Stimulated activated CD4-positive, alpha-beta T cell treated with anti-CD3 and anti-CD28 coated beads, Interleukin-15, amount 100 ng/mL, for 1 hour (primary cell): ENCODE results near the gene PNLIPRP3.
"Not testable (repeated sequence)": the region's sequence is repeated elsewhere in the genome, so short reads cannot be mapped to it uniquely, and the experiment has no call there.

Experiments used
- DNase-seq, 2 donors: peaks; one replicate each; pipeline ENCODE4 v3.0.0-alpha.2; 2020; ENCODE audit warnings: low read depth in 1 of 2, low spot score in 1 of 2

PNLIPRP3 gene

GRCh38 chr10:116427671-116428070 lies at the start of gene PNLIPRP3:
PNLIPRP3 (plus strand) TSS chr10:116427847; CDS start chr10:116428013, 166 bp downstream.
- DNase-seq: no peak

GRCh38 chr10:116382290-116382689 lies 45.4 kb upstream of the PNLIPRP3 start:
- no peak for DNase-seq

DNA sequence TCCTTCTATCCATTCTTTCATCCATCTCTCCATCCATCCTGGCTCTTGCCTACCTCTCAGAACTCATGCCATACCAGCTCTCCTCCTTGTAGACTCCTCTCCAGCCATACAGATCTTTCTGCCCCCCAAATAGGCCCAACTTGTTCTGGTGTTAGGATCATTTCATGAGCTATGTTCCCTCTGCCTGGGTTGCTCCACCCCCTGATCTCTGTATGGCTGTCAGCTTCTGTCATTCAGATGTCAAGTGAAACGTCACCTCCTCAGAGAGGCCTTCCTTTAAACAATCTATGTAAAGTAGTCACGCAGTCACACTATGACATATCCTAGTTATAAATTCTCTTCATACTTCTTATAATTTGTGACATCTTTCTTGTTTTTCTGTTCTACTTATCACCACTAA lies 42.3 kb upstream of the PNLIPRP3 start:
- DNase-seq: no peak

GRCh38 chr10:116385994-116386809 lies 41.4 kb upstream of the PNLIPRP3 start:
- DNase-seq: no peak

DNA sequence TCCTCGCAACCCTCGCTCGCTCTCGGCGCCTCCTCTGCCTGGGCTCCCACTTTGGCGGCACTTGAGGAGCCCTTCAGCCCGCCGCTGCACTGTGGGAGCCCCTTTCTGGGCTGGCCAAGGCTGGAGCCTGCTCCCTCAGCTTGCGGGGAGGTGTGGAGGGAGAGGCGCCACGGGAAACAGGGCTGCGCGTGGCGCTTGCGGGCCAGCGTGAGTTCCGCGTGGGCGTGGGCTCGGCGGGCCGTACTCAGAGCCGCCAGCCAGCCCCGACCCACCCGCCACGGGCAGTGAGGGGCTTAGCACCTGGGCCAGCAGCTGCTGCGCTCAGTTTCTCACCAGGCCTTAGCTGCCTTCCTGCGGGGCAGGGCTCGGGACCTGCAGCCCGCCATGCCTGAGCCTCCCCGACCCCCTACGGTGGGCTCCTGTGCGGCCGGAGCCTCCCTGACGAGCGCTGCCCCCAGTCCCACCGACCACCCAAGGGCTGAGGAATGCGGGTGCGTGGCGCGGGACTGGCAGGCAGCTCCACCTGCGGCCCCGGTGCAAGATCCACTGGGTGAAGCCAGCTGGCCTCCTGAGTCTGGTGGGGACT lies 34.3 kb upstream of the PNLIPRP3 start:
- not testable (repeated sequence) for DNase-seq

DNA sequence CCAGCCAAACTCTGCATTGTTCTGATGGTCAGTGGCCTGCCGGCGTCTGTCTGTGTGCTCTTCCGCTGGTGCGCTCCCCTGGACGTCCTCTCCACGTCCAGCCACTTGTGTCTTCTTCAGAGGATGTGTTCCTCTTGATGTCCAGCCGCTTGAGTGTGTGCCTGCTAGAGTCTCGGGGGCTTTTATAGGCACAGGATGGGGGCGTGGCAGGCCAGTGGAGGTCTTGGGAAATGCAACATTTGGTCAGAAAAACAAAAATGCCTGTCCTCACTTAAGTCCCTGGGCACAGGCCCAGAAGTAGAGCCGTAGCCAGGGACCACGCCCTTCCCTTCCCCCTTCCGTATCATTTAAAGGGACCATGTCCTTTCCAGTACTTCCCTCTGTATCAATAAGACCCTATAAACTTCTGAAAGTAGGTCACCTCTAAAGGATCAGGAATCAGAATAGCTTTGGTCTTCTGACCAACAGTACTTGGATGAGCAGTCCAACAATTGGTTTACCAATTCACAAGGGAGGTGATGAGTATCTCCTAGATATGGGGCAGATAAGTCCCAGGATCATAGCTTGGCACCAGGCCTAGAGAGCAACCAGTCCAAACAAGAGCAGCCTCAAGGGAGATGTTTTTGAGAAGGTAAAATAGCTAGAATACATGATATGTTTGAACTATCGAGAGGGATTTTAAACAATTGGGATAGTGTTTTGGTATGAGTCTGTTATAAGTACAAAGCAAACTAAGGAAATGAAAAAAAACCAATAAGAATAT lies 32.2 kb upstream of the PNLIPRP3 start:
- DNase-seq: no peak

DNA sequence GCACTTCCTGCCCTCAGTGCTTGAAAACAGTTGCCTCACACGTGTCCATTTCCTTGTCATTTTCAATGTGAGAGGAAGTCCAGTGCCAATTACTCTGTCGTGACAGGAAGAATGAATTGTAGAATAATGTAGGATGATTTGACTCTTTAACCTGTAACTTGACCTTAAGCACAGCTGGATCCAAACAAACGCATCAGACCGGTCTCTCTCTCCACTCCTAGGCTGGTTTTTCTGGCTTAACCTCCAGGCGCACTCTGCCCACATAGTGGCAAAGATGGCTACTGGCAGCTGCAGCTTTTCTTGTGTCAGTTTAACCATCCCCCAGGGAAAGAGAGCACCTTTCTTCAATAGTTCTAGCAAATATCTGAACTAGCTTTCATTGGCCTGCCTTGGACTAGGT lies 29.4 kb upstream of the PNLIPRP3 start:
- DNase-seq: no peak

DNA sequence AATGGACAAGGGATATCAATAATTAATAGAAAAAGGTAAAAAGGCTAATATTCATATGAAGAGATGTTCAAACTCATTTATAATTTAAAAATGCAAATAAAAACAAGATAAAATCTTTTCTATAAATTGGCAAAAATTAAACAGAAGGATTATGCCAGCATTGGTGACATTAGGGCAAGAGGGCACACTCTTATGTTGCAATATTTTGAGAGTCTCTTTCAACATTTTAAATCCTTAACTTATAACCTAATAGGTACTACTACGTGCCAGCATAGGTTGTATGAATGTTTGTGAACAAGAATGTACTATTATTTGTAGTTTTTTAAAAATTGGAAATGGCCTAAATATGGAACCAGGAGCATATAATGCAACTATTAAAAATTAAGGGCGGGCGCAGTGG lies 24.8 kb upstream of the PNLIPRP3 start:
- DNase-seq: no peak

DNA sequence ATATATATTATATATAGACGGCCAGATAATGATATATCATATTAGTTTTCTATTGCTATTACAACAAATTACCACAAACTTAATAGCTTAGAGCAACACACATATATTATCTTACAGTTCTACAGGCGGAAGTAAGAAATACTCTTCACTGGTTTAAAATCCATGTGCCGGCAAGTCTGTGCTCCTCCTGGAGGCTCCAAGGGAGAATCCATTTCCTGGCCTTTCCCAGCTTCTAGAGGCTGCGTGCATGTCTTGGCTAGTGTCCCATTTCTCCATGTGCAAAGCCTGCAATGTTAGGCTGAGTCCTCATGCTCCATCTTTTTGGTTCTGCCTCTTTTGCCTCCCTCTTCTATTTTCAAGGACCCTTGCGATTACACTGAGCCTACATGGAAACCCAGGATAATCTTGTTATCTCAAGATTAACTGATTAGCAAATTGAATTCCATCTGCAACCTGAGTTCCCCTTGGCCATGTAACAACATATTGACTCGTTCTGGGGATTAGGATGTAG lies 23.9 kb upstream of the PNLIPRP3 start:
- DNase-seq: no peak

GRCh38 chr10:116408719-116409118 lies 18.9 kb upstream of the PNLIPRP3 start:
- no peak for DNase-seq

- DNase-seq: no peak
Measured at GRCh38 chr10:116410351-116410750, 17.3 kb upstream of the PNLIPRP3 start.

- no peak for DNase-seq
Measured at GRCh38 chr10:116417821-116418220, 9.8 kb upstream of the PNLIPRP3 start.

DNA sequence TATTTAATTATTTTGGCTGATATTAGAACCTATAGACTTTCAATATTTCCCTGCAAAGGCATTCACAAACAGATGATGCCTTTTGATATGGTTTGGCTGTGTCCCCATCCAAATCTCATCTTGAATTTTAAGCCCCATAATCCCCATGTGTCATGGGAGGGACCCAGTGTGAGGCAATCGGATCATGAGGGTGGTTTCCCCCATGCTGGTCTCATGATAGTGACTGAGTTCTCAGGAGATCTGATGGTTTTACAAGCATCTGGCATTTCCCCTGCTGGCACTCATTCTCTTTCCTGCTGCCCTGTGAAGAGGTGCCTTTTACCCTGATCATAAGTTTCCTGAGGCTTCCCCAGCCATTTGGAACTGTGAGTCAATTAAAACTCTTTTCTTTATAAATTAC lies 9.3 kb upstream of the PNLIPRP3 start:
- no peak for DNase-seq

GRCh38 chr10:116421815-116422214 lies 5.8 kb upstream of the PNLIPRP3 start:
- DNase-seq: no peak

DNA sequence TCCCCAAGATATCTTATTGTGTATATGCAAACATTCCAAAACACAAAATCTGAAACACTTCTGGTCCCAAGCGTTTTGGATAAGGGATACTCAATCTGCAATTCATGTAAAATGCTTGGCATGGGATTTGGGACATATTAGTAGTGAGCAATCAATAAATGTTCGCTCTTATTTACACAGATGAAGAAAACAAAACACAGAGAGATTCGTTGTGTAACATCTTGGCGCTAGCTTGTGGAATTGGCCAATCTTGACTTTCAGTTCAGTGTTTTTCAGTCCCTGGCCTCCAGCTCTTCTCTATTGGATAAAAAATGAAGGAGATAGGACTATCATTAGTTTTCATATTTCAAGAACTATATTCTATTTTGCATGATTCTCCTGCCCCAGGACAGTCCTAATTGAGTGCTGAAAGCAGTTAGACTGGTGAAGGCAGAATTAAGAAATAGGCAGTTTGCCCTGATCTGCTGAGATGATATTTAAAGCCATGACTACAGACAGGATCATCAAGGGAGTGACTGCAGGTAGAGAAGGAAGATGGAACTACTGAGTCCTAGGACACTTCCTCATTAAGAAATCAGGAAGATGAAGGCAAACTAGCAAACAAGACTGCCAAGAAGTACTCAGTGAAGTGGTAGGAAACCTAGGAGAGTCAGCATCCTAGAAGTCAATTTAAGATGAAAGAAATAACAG lies 1.8 kb downstream of the PNLIPRP3 start:
- no peak for DNase-seq

GRCh38 chr10:116430288-116430687 lies 2.6 kb downstream of the PNLIPRP3 start:
- no peak for DNase-seq

- no peak for DNase-seq
Measured at GRCh38 chr10:116431598-116431997, 4.0 kb downstream of the PNLIPRP3 start.

DNA sequence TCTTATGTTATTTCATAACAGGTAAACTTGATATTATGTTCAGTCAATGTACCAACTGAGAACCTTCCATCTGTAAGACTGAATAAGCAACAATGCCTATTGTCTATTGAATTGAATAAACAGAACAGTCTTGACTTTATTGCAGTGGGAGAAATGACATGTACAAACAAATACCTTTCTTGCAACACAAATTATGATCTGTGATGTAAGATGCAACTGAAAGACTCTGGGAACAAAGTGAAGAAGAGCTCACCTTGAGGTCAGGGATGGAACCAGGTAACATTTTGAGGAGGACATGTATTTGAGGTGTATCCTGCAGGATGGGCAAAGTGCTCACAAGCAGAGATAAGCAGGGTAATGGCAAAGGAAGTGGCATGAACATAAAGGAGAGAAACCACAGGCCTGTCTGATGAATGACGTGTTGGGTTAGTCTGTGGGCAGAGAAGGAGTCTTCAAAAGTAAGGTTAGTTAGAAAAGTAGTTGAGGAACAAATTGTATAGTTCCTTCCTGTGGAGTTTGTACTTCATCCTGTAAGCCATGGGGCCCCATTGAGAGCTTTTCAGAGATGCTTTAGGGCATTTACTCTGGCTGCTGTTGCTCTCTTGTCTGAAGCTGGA lies 9.5 kb downstream of the PNLIPRP3 start:
- DNase-seq: no peak

DNA sequence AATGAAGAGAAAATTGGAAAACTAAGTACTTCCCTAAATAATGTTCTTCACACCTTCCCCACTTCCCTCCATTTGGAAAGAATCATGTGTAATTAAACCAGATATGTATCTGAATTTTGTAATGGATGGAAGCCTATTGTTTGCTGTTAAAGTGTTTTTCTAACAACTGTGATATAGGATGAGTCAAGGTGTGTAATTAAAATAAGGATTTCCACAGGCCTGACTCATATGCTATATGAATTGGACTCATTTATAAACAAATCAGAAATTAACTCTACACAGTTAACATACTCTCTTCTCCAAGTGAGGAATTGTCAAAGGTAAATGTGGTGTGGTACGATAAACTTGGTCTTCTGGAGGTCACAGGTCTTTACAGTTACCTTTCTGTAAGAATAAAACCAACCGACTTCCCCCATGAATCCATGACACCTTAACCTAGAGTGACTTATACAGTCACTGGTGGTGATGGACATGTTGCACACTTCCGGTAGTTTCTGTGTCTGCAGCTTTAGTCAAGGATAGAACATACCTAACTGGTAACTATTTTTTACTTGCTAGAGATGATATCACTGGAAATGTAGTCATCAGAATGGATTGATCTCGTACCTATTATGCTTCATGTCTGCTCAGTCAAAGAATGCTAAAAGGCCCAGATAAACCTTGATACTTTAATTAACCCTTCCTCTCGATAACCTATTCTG lies 12.8 kb downstream of the PNLIPRP3 start:
- DNase-seq: no peak

DNA sequence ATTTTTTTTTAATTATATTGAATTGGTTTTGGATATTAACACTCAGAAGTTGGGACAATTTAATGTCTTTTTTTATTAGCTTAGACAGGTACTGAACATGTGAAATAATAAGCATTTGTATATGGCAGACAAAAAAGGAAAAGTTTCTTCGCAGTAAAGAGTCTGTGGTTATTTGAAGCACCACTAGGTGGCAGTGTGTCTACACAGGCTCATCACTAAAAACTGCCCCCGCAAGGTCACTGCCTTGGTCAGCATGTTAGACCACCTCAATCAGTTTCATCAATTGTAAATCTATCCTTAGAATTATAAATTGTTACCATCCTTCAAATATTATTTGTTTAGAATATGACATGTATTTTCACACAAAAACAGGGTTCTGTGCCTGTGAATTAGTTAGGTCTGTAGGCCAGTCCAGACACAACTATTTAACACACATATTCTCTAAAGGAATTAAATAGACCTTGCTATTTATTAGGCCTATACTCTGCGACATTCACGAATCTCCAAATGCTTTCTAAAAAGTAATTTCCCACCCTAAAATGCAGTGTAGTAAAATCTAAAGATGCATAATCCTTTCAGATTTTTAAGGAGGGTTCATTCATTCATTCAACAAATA lies 17.0 kb downstream of the PNLIPRP3 start:
- DNase-seq: no peak
